ENCODE data around the gene RIBC2.

DNA sequence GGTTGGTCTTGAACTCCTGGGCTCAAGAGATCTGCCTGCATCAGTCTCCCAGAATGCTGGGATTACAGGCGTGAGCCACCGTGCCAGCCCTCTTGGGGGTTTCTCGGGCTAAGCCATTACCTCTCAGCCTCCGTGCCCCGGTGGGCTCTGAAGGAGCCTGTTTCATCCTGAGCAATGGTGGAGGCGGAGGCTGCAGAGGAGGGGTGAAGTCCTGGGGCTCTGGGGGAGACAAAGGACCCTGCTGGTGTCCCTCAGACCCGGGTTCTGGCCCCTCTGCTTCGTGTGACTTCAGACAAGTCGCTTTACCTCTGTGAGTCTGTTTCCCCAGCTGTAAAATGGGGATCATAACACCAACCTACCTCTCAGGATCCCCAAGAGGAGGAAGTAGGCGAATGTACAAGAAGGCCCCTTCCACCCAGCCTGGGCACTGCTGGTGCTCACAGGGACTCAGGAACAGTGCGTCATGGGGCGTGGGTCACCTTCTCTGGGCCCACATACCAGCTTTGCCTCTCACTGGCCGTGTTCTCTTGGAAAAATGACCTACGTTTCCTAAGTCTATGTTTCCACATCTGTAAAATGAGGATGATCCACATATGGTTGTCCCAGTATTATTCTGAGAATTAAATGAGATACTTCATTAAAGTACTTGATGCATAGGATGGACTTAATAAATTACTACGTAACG lies 36.8 kb downstream of the RIBC2 start:
- no peak for TF ChIP-seq POLR2A (IDR thresholded peaks at IDR 0.05)
- TF ChIP-seq, protein P1, sequence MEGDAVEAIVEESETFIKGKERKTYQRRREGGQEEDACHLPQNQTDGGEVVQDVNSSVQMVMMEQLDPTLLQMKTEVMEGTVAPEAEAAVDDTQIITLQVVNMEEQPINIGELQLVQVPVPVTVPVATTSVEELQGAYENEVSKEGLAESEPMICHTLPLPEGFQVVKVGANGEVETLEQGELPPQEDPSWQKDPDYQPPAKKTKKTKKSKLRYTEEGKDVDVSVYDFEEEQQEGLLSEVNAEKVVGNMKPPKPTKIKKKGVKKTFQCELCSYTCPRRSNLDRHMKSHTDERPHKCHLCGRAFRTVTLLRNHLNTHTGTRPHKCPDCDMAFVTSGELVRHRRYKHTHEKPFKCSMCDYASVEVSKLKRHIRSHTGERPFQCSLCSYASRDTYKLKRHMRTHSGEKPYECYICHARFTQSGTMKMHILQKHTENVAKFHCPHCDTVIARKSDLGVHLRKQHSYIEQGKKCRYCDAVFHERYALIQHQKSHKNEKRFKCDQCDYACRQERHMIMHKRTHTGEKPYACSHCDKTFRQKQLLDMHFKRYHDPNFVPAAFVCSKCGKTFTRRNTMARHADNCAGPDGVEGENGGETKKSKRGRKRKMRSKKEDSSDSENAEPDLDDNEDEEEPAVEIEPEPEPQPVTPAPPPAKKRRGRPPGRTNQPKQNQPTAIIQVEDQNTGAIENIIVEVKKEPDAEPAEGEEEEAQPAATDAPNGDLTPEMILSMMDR (IDR thresholded peaks at IDR 0.05), result no peak

Data from gastroesophageal sphincter (tissue), 3 donors.